ENCODE results near the gene SLC35B1. TPM values are rescaled to one million over a fixed set of nuclear protein-coding genes. Genes with fewer than 3 reads are reported as not detected.

SLC35B1 gene
- total RNA-seq, 1 experiment from 2014 or later, result 84.6 TPM

- intact Hi-C loops (cut with micrococcal nuclease; ENCODE audit: unreplicated experiment) (no loop called here), in situ Hi-C loops (cut with HindIII; ENCODE audit: low pct_unique_long_range_greater_than_20kb, low sequenced_read_pairs) (no loop called here)
- CTCF ChIA-PET, result no interaction called here
- H3K9me3 ChIP-seq (ENCODE audit: control insufficient read depth, insufficient read depth, low read depth, low read length), result no peaks in the 10 kb centered on the region
- no peak overlapping the region for H3K4me3 ChIP-seq (ENCODE audit: low read depth in 2 of 2, low read length in 2 of 2)
- H3K27me3 ChIP-seq (ENCODE audit: control insufficient read depth, insufficient read depth, low read length), result no peaks in the 10 kb centered on the region
- DNase-seq (ENCODE audit: low read depth, low spot score), result no peak
- TF ChIP-seq REST (IDR thresholded peaks at IDR 0.05; ENCODE audit: insufficient read depth in 1 of 2, low read depth in 2 of 2, low read length in 1 of 2), result no peak
- no peak for TF ChIP-seq SIN3A (IDR thresholded peaks at IDR 0.05; ENCODE audit: borderline replicate concordance, insufficient read depth, low read depth, low read length)
- TF ChIP-seq, protein P1, sequence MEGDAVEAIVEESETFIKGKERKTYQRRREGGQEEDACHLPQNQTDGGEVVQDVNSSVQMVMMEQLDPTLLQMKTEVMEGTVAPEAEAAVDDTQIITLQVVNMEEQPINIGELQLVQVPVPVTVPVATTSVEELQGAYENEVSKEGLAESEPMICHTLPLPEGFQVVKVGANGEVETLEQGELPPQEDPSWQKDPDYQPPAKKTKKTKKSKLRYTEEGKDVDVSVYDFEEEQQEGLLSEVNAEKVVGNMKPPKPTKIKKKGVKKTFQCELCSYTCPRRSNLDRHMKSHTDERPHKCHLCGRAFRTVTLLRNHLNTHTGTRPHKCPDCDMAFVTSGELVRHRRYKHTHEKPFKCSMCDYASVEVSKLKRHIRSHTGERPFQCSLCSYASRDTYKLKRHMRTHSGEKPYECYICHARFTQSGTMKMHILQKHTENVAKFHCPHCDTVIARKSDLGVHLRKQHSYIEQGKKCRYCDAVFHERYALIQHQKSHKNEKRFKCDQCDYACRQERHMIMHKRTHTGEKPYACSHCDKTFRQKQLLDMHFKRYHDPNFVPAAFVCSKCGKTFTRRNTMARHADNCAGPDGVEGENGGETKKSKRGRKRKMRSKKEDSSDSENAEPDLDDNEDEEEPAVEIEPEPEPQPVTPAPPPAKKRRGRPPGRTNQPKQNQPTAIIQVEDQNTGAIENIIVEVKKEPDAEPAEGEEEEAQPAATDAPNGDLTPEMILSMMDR (IDR thresholded peaks at IDR 0.05), result no peak
- BruUV-seq (replicated peaks), result no TSS peak
- H3K27ac ChIP-seq (ENCODE audit: low read length), result no peak overlapping the region
- no peaks in the 10 kb centered on the region for H3K36me3 ChIP-seq (ENCODE audit: control insufficient read depth, insufficient read depth, low read length)
- POLR2A ChIA-PET, result no interaction called here
- ATAC-seq, result 0 out of 2 replicates have a peak, but pooled peaks have one; percentile 49
- no peaks in the 10 kb centered on the region; the same call in 1 of the 2 replicates for H3K4me1 ChIP-seq (ENCODE audit: control insufficient read depth, insufficient read depth, low read length)
Measured at GRCh38 chr17:49730078-49730784, 22.5 kb upstream of the SLC35B1 start.

- no peak for TF ChIP-seq TCF7L2 (IDR thresholded peaks at IDR 0.05; ENCODE audit: low read depth, low read length)
- no peak for TF ChIP-seq SIN3A (IDR thresholded peaks at IDR 0.05; ENCODE audit: borderline replicate concordance, insufficient read depth, low read depth, low read length)
- TF ChIP-seq, protein P1 (IDR thresholded peaks at IDR 0.05), result no peak
- TF ChIP-seq REST (IDR thresholded peaks at IDR 0.05; ENCODE audit: insufficient read depth in 1 of 2, low read depth in 2 of 2, low read length in 1 of 2), result no peak
- no peak for TF ChIP-seq POLR2AphosphoS5 (IDR thresholded peaks at IDR 0.05; ENCODE audit: low read depth, low read length)
- in situ Hi-C loops (cut with HindIII; ENCODE audit: low pct_unique_long_range_greater_than_20kb, low sequenced_read_pairs) (no loop called here), intact Hi-C loops (cut with micrococcal nuclease; ENCODE audit: unreplicated experiment) (no loop called here)
- H3K27ac ChIP-seq (ENCODE audit: low read length), result no peak overlapping the region
- no peaks in the 10 kb centered on the region for H3K36me3 ChIP-seq (ENCODE audit: control insufficient read depth, insufficient read depth, low read length)
- no peaks in the 10 kb centered on the region for H3K9me3 ChIP-seq (ENCODE audit: control insufficient read depth, insufficient read depth, low read depth, low read length)
- H3K4me1 ChIP-seq (ENCODE audit: control insufficient read depth, insufficient read depth, low read length), result no peaks in the 10 kb centered on the region; the same call in 1 of the 2 replicates
- POLR2A ChIA-PET, result interaction anchor here (0.6 kb wide), 1 partner anchor 87 kb away, joined by 3 read pairs; no protein-coding TSS in a partner anchor
- ATAC-seq (no peak), DNase-seq (ENCODE audit: low read depth, low spot score) (no peak)
- BruUV-seq (replicated peaks), result no TSS peak
- H3K4me3 ChIP-seq (ENCODE audit: low read depth in 2 of 2, low read length in 2 of 2), result no peak overlapping the region
- CTCF ChIA-PET, result interaction anchor here (0.5 kb wide), 1 partner anchor 14 kb away, joined by 4 read pairs; no protein-coding TSS in a partner anchor
- H3K27me3 ChIP-seq (ENCODE audit: control insufficient read depth, insufficient read depth, low read length), result no peaks in the 10 kb centered on the region
Measured at GRCh38 chr17:49729069-49729468, 21.3 kb upstream of the SLC35B1 start.

Data from Panc1 (cell line).